Stimulated activated CD4-positive, alpha-beta T cell treated with anti-CD3 and anti-CD28 coated beads, Interleukin-1b, Interleukin-23, amount 100 ng/mL, for 1 hour (primary cell): ENCODE data around the gene ALG12.
"Not testable (repeated sequence)": the region's sequence is repeated elsewhere in the genome, so short reads cannot be mapped to it uniquely, and the experiment has no call there.

Experiments used
- DNase-seq, 2 donors: peaks; one replicate each; pipeline ENCODE4 v3.0.0-alpha.2; 2020; ENCODE audit warnings: low read depth in 2 of 2

The ALG12 gene

GRCh38 chr22:49867303-49868265, 50.7 kb downstream of the ALG12 start:
- no peak for DNase-seq

GRCh38 chr22:49866646-49867045, 51.6 kb downstream of the ALG12 start:
- DNase-seq = no peak

GRCh38 chr22:49866134-49866533, 52.1 kb downstream of the ALG12 start:
- DNase-seq = no peak

GRCh38 chr22:49865156-49865555, 53.1 kb downstream of the ALG12 start:
- DNase-seq = no peak

GRCh38 chr22:49863931-49864330, 54.3 kb downstream of the ALG12 start:
- no peak for DNase-seq

GRCh38 chr22:49862496-49862776, 55.8 kb downstream of the ALG12 start:
- DNase-seq = no peak

GRCh38 chr22:49861642-49862495, 56.4 kb downstream of the ALG12 start:
- DNase-seq = no peak

- no peak for DNase-seq
These were observed 59.4 kb downstream of the ALG12 start for GRCh38 chr22:49858827-49859226.

- no peak for DNase-seq
These were observed 61.2 kb downstream of the ALG12 start for GRCh38 chr22:49856766-49857618.

- no peak for DNase-seq
These were observed 61.9 kb downstream of the ALG12 start for GRCh38 chr22:49856343-49856742.

- no peak for DNase-seq
These were observed 62.9 kb downstream of the ALG12 start for GRCh38 chr22:49855251-49855911.

GRCh38 chr22:49853981-49854831, 64.0 kb downstream of the ALG12 start:
- DNase-seq = no peak

GRCh38 chr22:49852898-49853894, 65.0 kb downstream of the ALG12 start, which contains the start of gene ZBED4:
Gene ZBED4, plus strand, starts transcription at chr22:49853844. Its CDS starts 29,819 bp downstream, at chr22:49883663.
- DNase-seq = peak; percentile 97

GRCh38 chr22:49852568-49852897, 65.7 kb downstream of the ALG12 start:
- DNase-seq = not testable (repeated sequence)

GRCh38 chr22:49850959-49851802, 67.1 kb downstream of the ALG12 start:
- no peak for DNase-seq
